ENCODE measurements around the gene ZNF575. TPM values are rescaled to one million over a fixed set of nuclear protein-coding genes. Genes with fewer than 3 reads are reported as not detected.

ZNF575 gene
- total RNA-seq, 1 experiment from 2014 or later, result 6.5 TPM

- H3F3A ChIP-seq (ENCODE audit: insufficient read depth, low read depth), result peaks cover 13% of the 10 kb centered on the region; the same call in 1 of the 2 replicates
- intact Hi-C loops (cut with micrococcal nuclease; ENCODE audit: unreplicated experiment), result no loop called here
- no peaks in the 10 kb centered on the region for H3K4me1 ChIP-seq (replicated peaks; ENCODE audit: insufficient read depth)
- POLR2A ChIA-PET (ENCODE audit: unreplicated experiment), result interaction anchor here (0.6 kb wide), 1 partner anchor 36 kb away, joined by 4 read pairs; no protein-coding TSS in a partner anchor
- H3K4me3 ChIP-seq, result no peak overlapping the region
- no peak for TF ChIP-seq EZH2 (IDR thresholded peaks at IDR 0.05; ENCODE audit: low read depth)
- TF ChIP-seq, protein P1, sequence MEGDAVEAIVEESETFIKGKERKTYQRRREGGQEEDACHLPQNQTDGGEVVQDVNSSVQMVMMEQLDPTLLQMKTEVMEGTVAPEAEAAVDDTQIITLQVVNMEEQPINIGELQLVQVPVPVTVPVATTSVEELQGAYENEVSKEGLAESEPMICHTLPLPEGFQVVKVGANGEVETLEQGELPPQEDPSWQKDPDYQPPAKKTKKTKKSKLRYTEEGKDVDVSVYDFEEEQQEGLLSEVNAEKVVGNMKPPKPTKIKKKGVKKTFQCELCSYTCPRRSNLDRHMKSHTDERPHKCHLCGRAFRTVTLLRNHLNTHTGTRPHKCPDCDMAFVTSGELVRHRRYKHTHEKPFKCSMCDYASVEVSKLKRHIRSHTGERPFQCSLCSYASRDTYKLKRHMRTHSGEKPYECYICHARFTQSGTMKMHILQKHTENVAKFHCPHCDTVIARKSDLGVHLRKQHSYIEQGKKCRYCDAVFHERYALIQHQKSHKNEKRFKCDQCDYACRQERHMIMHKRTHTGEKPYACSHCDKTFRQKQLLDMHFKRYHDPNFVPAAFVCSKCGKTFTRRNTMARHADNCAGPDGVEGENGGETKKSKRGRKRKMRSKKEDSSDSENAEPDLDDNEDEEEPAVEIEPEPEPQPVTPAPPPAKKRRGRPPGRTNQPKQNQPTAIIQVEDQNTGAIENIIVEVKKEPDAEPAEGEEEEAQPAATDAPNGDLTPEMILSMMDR (conservative IDR thresholded peaks at IDR 0.05), result no peak
- no peaks in the 10 kb centered on the region for H3K36me3 ChIP-seq (ENCODE audit: low read depth)
- H2AFZ ChIP-seq, result no peak overlapping the region
- H4K20me1 ChIP-seq (ENCODE audit: insufficient read depth), result no peaks in the 10 kb centered on the region
- no peak for DNase-seq
- no peak overlapping the region for H3K27ac ChIP-seq
- CTCF ChIA-PET, result no interaction called here
- H3K79me2 ChIP-seq (ENCODE audit: low read depth), result no peaks in the 10 kb centered on the region
- H3K27me3 ChIP-seq (ENCODE audit: insufficient read depth, low read depth), result no peaks in the 10 kb centered on the region
- H3K4me2 ChIP-seq, result no peak overlapping the region
- no peaks in the 10 kb centered on the region for H3K9me2 ChIP-seq (ENCODE audit: insufficient read depth)
- BruUV-seq (replicated peaks), result no TSS peak
- no peaks in the 10 kb centered on the region for H3K9me3 ChIP-seq (ENCODE audit: insufficient read depth, low read depth)
These were observed 27.7 kb downstream of the ZNF575 start for GRCh38 chr19:43560687-43561086.

DNA sequence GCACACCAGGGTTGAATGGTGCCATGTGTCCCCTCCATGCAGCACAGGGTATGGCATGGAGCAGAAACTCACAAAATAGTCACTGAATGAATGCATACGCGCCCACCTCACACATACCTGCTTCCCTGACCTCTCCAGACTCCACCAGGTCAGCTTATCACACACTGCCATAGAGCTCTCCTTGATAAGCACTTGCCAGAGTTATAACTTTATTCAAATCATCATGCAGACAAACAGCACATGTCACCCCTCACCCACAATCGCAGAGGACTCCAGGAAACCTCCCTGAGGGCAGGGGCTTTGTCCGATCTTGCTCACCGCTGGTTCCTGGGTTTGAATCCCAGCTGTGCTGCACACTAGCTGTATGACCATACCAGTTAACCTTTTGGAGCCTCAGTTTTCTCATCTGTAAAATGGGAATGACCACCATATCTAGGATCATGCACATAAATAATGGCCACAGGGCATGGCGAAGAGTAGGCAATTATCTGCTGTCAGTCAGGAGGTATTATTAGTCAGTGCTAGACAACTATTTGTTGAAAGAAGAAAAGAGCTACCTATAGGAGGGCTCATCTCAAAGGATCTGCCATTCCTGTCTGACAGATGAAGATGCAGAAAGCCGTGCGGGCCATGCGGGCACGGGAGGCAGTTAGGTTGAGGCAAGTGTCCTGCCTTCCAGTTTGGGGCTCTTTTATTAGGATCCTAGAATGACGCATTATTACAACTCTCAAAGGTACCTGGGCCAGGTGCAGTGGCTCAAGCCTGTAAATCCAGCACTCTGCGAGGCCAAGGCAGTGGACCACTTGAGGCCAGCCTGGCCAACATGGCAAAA is 28.4 kb downstream of the ZNF575 start:
- no peak overlapping the region for H3K4me2 ChIP-seq
- H3K27me3 ChIP-seq (ENCODE audit: insufficient read depth, low read depth), result no peaks in the 10 kb centered on the region
- intact Hi-C loops (cut with micrococcal nuclease; ENCODE audit: unreplicated experiment), result no loop called here
- no peaks in the 10 kb centered on the region for H3K9me3 ChIP-seq (ENCODE audit: insufficient read depth, low read depth)
- no peak overlapping the region for H3K4me3 ChIP-seq
- no peaks in the 10 kb centered on the region for H3K4me1 ChIP-seq (replicated peaks; ENCODE audit: insufficient read depth)
- no peak overlapping the region for H2AFZ ChIP-seq
- DNase-seq, result no peak
- peaks cover 13% of the 10 kb centered on the region; the same call in 1 of the 2 replicates for H3F3A ChIP-seq (ENCODE audit: insufficient read depth, low read depth)
- POLR2A ChIA-PET (ENCODE audit: unreplicated experiment), result no interaction called here
- H3K9me2 ChIP-seq (ENCODE audit: insufficient read depth), result no peaks in the 10 kb centered on the region
- CTCF ChIA-PET, result no interaction called here
- BruUV-seq (replicated peaks), result no TSS peak
- H3K27ac ChIP-seq, result no peak overlapping the region
- H3K79me2 ChIP-seq (ENCODE audit: low read depth), result no peaks in the 10 kb centered on the region
- TF ChIP-seq, protein P1 (conservative IDR thresholded peaks at IDR 0.05), result no peak
- no peak for TF ChIP-seq EZH2 (IDR thresholded peaks at IDR 0.05; ENCODE audit: low read depth)
- no peaks in the 10 kb centered on the region for H4K20me1 ChIP-seq (ENCODE audit: insufficient read depth)
- H3K36me3 ChIP-seq (ENCODE audit: low read depth), result no peaks in the 10 kb centered on the region

DNA sequence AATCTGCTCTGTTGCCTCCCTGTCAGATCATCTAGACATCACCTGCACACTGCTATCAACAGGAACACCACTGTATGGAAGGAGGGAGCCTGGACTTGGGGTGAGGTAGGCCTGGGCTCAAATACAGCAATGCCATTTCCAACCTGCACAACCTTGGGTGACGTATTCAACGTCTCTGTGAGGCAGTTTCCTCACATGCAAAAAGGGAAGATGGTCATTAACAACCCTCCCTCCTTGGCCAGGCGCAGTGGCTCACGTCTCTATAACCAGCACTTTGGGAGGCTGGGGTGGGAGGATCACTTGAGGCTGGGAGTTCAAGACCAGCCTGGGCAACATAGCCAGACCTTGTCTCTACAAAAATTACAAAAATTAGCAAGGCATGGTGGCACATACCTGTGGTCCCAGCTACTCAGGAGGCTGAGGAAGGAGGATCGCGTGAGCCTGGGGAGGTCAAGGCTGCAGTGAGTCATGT is 29.3 kb downstream of the ZNF575 start:
- Histone ChIP-seq H3K4me1 (replicated peaks; ENCODE audit: insufficient read depth) (no peaks in the 10 kb centered on the region), H4K20me1 (ENCODE audit: insufficient read depth) (no peaks in the 10 kb centered on the region; the same call in 1 of the 2 replicates), H3K36me3 (ENCODE audit: low read depth) (no peaks in the 10 kb centered on the region), H2AFZ (no peak overlapping the region), H3F3A (ENCODE audit: insufficient read depth, low read depth) (peaks cover 13% of the 10 kb centered on the region; the same call in 1 of the 2 replicates), H3K9me3 (ENCODE audit: insufficient read depth, low read depth) (no peaks in the 10 kb centered on the region), H3K4me2 (no peak overlapping the region), H3K4me3 (no peak overlapping the region), H3K27ac (no peak overlapping the region), H3K79me2 (ENCODE audit: low read depth) (no peaks in the 10 kb centered on the region), H3K9me2 (ENCODE audit: insufficient read depth) (no peaks in the 10 kb centered on the region), H3K27me3 (ENCODE audit: insufficient read depth, low read depth) (no peaks in the 10 kb centered on the region)
- intact Hi-C loops (cut with micrococcal nuclease; ENCODE audit: unreplicated experiment), result no loop called here
- BruUV-seq (replicated peaks), result no TSS peak
- CTCF ChIA-PET, result no interaction called here
- no peak for DNase-seq
- POLR2A ChIA-PET (ENCODE audit: unreplicated experiment), result no interaction called here
- TF ChIP-seq, protein P1 (conservative IDR thresholded peaks at IDR 0.05), result no peak
- no peak for TF ChIP-seq EZH2 (IDR thresholded peaks at IDR 0.05; ENCODE audit: low read depth)
